Astrocyte (in vitro differentiated cells and primary cell): ENCODE measurements around the gene HBZ.
"Not testable (repeated sequence)": the region's sequence is repeated elsewhere in the genome, so short reads cannot be mapped to it uniquely, and the experiment has no call there.

Source experiments
- EZH2 ChIP-seq: IDR thresholded peaks from 2 replicates; pipeline ENCODE4 v1.6.1; 2012; ENCODE audit warnings: mild to moderate bottlenecking, low read length, inconsistent platforms; ENCODE audit not compliant: insufficient read depth
- TF ChIP-seq, protein P1 (sequence below): IDR thresholded peaks from 2 replicates; pipeline ENCODE4 v1.5.1; 2011; ENCODE audit warnings: low read depth, mild to moderate bottlenecking, inconsistent platforms, low read length, moderate library complexity; ENCODE audit not compliant: insufficient read depth

DNA sequence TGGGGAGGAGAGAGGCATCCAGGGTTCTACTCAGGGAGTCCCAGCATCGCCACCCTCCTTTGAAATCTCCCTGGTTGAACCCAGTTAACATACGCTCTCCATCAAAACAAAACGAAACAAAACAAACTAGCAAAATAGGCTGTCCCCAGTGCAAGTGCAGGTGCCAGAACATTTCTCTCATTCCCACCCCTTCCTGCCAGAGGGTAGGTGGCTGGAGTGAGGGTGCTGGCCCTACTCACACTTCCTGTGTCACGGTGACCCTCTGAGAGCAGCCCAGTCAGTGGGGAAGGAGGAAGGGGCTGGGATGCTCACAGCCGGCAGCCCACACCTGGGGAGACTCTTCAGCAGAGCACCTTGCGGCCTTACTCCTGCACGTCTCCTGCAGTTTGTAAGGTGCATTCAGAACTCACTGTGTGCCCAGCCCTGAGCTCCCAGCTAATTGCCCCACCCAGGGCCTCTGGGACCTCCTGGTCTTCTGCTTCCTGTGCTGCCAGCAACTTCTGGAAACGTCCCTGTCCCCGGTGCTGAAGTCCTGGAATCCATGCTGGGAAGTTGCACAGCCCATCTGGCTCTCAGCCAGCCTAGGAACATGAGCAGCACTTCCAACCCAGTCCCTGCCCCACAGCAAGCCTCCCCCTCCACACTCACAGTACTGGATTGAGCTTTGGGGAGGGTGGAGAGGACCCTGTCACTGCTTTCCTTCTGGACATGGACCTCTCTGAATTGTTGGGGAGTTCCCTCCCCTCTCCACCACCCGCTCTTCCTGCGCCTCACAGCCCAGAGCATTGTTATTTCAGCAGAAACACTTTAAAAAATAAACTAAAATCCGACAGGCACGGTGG, 21.7 kb downstream of the HBZ start:
- TF ChIP-seq, protein P1, sequence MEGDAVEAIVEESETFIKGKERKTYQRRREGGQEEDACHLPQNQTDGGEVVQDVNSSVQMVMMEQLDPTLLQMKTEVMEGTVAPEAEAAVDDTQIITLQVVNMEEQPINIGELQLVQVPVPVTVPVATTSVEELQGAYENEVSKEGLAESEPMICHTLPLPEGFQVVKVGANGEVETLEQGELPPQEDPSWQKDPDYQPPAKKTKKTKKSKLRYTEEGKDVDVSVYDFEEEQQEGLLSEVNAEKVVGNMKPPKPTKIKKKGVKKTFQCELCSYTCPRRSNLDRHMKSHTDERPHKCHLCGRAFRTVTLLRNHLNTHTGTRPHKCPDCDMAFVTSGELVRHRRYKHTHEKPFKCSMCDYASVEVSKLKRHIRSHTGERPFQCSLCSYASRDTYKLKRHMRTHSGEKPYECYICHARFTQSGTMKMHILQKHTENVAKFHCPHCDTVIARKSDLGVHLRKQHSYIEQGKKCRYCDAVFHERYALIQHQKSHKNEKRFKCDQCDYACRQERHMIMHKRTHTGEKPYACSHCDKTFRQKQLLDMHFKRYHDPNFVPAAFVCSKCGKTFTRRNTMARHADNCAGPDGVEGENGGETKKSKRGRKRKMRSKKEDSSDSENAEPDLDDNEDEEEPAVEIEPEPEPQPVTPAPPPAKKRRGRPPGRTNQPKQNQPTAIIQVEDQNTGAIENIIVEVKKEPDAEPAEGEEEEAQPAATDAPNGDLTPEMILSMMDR, result not testable (repeated sequence)
- not testable (repeated sequence) for TF ChIP-seq EZH2
